A673 (cell line): ENCODE measurements around the gene MST1. TPM values are rescaled to one million over a fixed set of nuclear protein-coding genes. Genes with fewer than 3 reads are reported as not detected.
A peak's percentile ranks its signal among the peaks of the same experiment; 100 is the strongest.

Experiments used
- BruUV-seq: library from RNA; stranded (reverse); fragments of 400-500 nt; replicated peaks from 2 replicates; lab custom pipeline; 2021; lab: Mats Ljungman, UMichigan
- CTCF ChIA-PET: fragments of 300-600 bp; sonication (Branson Sonifier 250); formaldehyde crosslinking; loops from one replicate; lab custom pipeline; 2022; ENCODE audit warnings: antibody characterized with exemption; lab: Charles Lee
- POLR2A ChIA-PET: fragments of 300-600 bp; sonication (Branson Sonifier 250); formaldehyde crosslinking; loops from one replicate; lab custom pipeline; 2022; ENCODE audit warnings: antibody characterized with exemption; ENCODE audit not compliant: low non-redundant PET; lab: Charles Lee
- DNase-seq: peaks from one replicate; pipeline ENCODE4 v3.0.0-alpha.2; 2015; ENCODE audit warnings: low spot score
- H3K27ac ChIP-seq: fragments of 200-600 bp; sonication (generic); 2 replicates; pipeline ENCODE4 v1.5.1; 2016; ENCODE audit warnings: mixed run types, low read depth, mild to moderate bottlenecking, mixed read lengths, antibody characterized with exemption, low read length; ENCODE audit not compliant: poor library complexity, severe bottlenecking
- H3K27me3 ChIP-seq: fragments of 200-600 bp; sonication (generic); replicated peaks from 2 replicates; pipeline ENCODE4 v1.6.1; 2017; ENCODE audit warnings: mixed run types, low read depth, mild to moderate bottlenecking, mixed read lengths, antibody characterized with exemption, low read length; ENCODE audit not compliant: insufficient read depth, poor library complexity
- H3K36me3 ChIP-seq: fragments of 200-600 bp; sonication (generic); 2 replicates; pipeline ENCODE4 v1.6.1; 2016; ENCODE audit warnings: mixed run types, mild to moderate bottlenecking, mixed read lengths, antibody characterized with exemption, low read length; ENCODE audit not compliant: insufficient read depth, poor library complexity, severe bottlenecking
- H3K4me1 ChIP-seq: fragments of 200-600 bp; sonication (generic); 2 replicates; pipeline ENCODE4 v1.6.1; 2017; ENCODE audit warnings: mixed run types, mild to moderate bottlenecking, mixed read lengths, antibody characterized with exemption, low read length; ENCODE audit not compliant: insufficient read depth, poor library complexity, severe bottlenecking
- H3K4me3 ChIP-seq: fragments of 200-600 bp; sonication (generic); 2 replicates; pipeline ENCODE4 v1.5.1; 2016; ENCODE audit warnings: low read depth, mixed run types, mild to moderate bottlenecking, mixed read lengths, low read length; ENCODE audit not compliant: poor library complexity, severe bottlenecking
- H3K9me3 ChIP-seq: fragments of 200-600 bp; sonication (generic); 2 replicates; pipeline ENCODE4 v1.6.1; 2016; ENCODE audit warnings: mixed run types, low read depth, mild to moderate bottlenecking, mixed read lengths, antibody characterized with exemption, low read length; ENCODE audit not compliant: poor library complexity, severe bottlenecking
- EZH2 ChIP-seq: fragments of 200-600 bp; sonication (generic); IDR thresholded peaks from 2 replicates; pipeline ENCODE4 v1.6.1; 2017; ENCODE audit warnings: borderline replicate concordance, low read depth, mild to moderate bottlenecking, mixed read lengths, antibody characterized with exemption, low read length; ENCODE audit not compliant: poor library complexity, severe bottlenecking
- intact Hi-C: fragments of 100-400 bp; cut with micrococcal nuclease; formaldehyde crosslinking; loops from one replicate; pipeline ENCODE4 v1.10.0; 2022; ENCODE audit not compliant: unreplicated experiment
- total RNA-seq: library from RNA; stranded (reverse); gene quantifications from 2 replicates; pipeline ENCODE4 v1.2.3, GENCODE V29; 2021
- TF ChIP-seq, protein P1 (sequence below): fragments of 300-800, 200-600 bp; sonication (generic); conservative IDR thresholded peaks from 2 replicates; pipeline ENCODE4 v1.5.1; 2017; ENCODE audit warnings: low read depth, mild to moderate bottlenecking, antibody characterized with exemption, low read length, moderate library complexity, mixed read lengths

The MST1 gene
- total RNA-seq, 1 experiment from 2014 or later: 3.7 TPM

DNA sequence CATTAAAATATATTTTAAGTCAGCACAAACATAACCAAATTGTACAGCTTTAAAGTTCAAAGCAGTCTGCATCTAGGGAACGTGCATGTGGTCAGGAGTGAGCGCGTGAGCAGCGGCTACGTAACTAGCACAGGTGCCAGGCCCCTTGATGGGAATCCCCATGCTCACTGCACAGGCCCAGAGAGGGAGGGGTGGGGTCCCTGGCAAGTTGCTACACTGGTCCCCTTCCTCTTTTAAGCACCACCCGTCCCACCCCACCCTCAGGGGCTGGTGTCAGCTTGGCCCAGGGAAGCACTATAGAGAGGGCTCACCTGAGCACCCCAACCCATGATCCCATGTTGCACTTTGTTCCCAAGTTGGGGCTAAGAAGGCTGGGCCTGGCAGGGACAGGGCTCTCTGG, 35.3 kb upstream of the MST1 start:
- DNase-seq: no peak
- Histone ChIP-seq H3K27ac (peak overlapping the region; percentile 85), H3K9me3 (no peaks in the 10 kb centered on the region), H3K4me1 (no peaks in the 10 kb centered on the region), H3K27me3 (no peaks in the 10 kb centered on the region), H3K4me3 (peak overlapping the region; percentile 83), H3K36me3 (peaks cover 5% of the 10 kb centered on the region)
- TF ChIP-seq, protein P1, sequence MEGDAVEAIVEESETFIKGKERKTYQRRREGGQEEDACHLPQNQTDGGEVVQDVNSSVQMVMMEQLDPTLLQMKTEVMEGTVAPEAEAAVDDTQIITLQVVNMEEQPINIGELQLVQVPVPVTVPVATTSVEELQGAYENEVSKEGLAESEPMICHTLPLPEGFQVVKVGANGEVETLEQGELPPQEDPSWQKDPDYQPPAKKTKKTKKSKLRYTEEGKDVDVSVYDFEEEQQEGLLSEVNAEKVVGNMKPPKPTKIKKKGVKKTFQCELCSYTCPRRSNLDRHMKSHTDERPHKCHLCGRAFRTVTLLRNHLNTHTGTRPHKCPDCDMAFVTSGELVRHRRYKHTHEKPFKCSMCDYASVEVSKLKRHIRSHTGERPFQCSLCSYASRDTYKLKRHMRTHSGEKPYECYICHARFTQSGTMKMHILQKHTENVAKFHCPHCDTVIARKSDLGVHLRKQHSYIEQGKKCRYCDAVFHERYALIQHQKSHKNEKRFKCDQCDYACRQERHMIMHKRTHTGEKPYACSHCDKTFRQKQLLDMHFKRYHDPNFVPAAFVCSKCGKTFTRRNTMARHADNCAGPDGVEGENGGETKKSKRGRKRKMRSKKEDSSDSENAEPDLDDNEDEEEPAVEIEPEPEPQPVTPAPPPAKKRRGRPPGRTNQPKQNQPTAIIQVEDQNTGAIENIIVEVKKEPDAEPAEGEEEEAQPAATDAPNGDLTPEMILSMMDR: no peak
- no peak for TF ChIP-seq EZH2
- intact Hi-C loops: loop anchor here (10.0 kb wide), 1 partner anchor 120 kb away; no protein-coding TSS in a partner anchor
- POLR2A ChIA-PET: no interaction called here
- no TSS peak for BruUV-seq
- CTCF ChIA-PET: interaction anchor here (1.0 kb wide), 1 partner anchor 185 kb away, joined by 3 read pairs; no protein-coding TSS in a partner anchor

DNA sequence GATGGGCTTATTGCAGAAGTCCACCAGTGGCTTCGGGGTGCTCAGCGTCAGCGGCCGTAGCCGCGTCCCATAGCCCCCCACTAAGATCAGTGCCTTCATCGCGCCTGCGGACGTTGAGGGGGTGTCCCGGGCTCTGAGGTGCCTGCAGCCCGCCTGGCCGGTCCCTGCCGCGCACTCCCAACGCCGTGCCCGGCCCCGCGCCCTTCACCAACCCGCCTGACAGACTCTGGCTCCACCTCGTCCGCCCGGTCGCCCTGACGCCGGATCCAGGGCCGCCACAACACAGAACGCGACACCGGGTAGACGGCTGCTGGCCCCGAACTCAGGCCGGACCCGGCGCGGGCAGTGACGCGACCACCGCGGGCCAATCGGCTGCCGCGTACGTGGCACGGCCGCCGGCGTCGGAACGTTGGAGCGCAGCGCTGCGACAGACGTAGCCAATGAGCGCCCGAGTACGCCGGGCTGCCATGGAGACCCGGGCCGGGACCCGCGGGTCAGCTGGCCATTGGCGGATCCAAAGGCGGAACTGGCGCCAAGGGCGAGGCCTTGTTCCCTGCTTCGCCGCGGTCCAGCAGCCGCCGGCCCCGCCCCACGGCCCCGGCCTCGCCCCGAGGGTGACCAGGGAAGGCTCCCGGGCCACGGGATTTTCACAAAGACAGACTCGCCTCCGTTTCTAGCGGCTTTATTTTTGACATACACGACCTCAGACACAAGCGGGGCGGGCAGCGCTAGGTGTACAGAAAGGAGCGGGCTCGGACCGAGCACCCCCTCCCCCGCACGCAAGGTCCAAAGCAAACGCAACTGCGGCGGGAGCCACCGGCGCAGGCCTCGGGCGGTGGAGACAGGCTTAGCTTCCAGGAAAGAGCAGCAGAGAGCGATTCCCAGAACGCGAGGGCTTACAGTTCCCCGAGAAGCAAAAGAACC, 34.6 kb upstream of the MST1 start, which contains the start of gene GMPPB:
Gene GMPPB, minus strand, starts transcription at position 324 of the 924 bp plus-strand sequence. Its CDS starts 225 bp downstream, at position 99.
- ChIA-PET POLR2A (no interaction called here), CTCF (interaction anchor here (1.0 kb wide), 1 partner anchor 184 kb away, joined by 3 read pairs; no protein-coding TSS in a partner anchor)
- no peaks in the 10 kb centered on the region for H3K27me3 ChIP-seq

DNA sequence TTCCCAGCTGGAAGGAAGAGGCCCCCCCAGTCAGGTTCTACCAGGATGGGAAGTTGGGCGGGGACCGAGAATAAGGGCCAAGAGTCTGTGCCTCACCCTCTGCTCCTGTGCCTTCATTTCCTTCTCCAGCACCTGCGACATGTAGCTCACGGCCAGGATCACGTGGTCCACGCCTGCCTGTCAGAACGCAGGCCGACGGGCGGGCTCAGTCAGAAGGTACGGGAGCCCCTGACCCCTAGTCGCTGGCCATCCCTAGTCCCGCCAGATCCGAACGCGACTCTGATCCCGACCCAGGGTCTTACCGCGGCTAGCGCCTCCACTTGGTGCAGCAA, 34.0 kb upstream of the MST1 start:
- TF ChIP-seq, protein P1: no peak
- TF ChIP-seq EZH2: no peak
- intact Hi-C loops: loop anchor here (10.0 kb wide), 1 partner anchor 122 kb away; no protein-coding TSS in a partner anchor
- Histone ChIP-seq H3K36me3 (peaks cover 5% of the 10 kb centered on the region), H3K9me3 (no peaks in the 10 kb centered on the region), H3K4me3 (peak overlapping the region; percentile 83), H3K27ac (peak overlapping the region; percentile 85), H3K4me1 (no peaks in the 10 kb centered on the region), H3K27me3 (no peaks in the 10 kb centered on the region)
- ChIA-PET POLR2A (no interaction called here), CTCF (no interaction called here)
- BruUV-seq: TSS peak; percentile 36
- peak; percentile 15 for DNase-seq

More for the DNA sequence above, 34.6 kb upstream of the MST1 start, which contains the start of gene GMPPB:
- DNase-seq: peak; percentile 88
- Histone ChIP-seq H3K4me1 (no peaks in the 10 kb centered on the region), H3K9me3 (no peaks in the 10 kb centered on the region), H3K27ac (peak within 1 kb of the TSS; percentile 85), H3K36me3 (peaks cover 5% of the 10 kb centered on the region), H3K4me3 (peak within 1 kb of the TSS; percentile 83)
- BruUV-seq: no TSS peak
- no peak for TF ChIP-seq EZH2
- TF ChIP-seq, protein P1: no peak
- intact Hi-C loops: loop anchor here (10.0 kb wide), 1 partner anchor 121 kb away; no protein-coding TSS in a partner anchor
